Stomach (tissue), 4 donors: ENCODE results near the gene GPR153.

Source experiments
- POLR2A ChIP-seq, 4 donors: fragments of 450-650 bp; IDR thresholded peaks; one replicate each; pipeline ENCODE4 v1.6.1; 2016; ENCODE audit warnings: antibody characterized with exemption in 4 of 4, control low read depth in 2 of 4, mild to moderate bottlenecking in 1 of 4, moderate library complexity in 1 of 4
- POLR2AphosphoS5 ChIP-seq, 3 donors: sonication (generic); formaldehyde crosslinking; IDR thresholded peaks; one replicate each; pipeline ENCODE4 v1.6.1; 2016; ENCODE audit warnings: antibody characterized with exemption in 3 of 3

GRCh38 chr1:6252374-6252710, 8.6 kb downstream of the GPR153 start:
- no peak for TF ChIP-seq POLR2A (IDR thresholded peaks at IDR 0.05)
- TF ChIP-seq POLR2AphosphoS5 (IDR thresholded peaks at IDR 0.05) = no peak
